Brain microvascular endothelial cell (primary cell): Measurements from ENCODE around the gene SYNE1.

Experiments
- DNase-seq: peaks from one replicate; pipeline ENCODE4 v3.0.0-alpha.2; 2020
- H3K27ac ChIP-seq: fragments of 250-450 bp; sonication (Bioruptor Pico); 2 replicates; pipeline ENCODE4 v1.5.1; 2020; ENCODE audit warnings: mild to moderate bottlenecking, moderate library complexity
- H3K27me3 ChIP-seq: fragments of 250-450 bp; sonication (Bioruptor Pico); replicated peaks from 2 replicates; pipeline ENCODE4 v1.5.1; 2020; ENCODE audit warnings: mild to moderate bottlenecking
- H3K36me3 ChIP-seq: fragments of 250-450 bp; sonication (Bioruptor Pico); replicated peaks from 2 replicates; pipeline ENCODE4 v1.5.1; 2020; ENCODE audit warnings: mild to moderate bottlenecking
- H3K4me3 ChIP-seq: 2 replicates; pipeline ENCODE4 v1.5.1; 2011; ENCODE audit warnings: low read depth, mild to moderate bottlenecking, control low read depth, low read length, moderate library complexity
- in situ Hi-C: cut with HindIII; loops from 2 replicates; pipeline ENCODE4 v1.10.0; 2017; ENCODE audit warnings: low sequenced_read_pairs, low pct_ligation_motif_present
- TF ChIP-seq, protein P1 (sequence below): IDR thresholded peaks from 2 replicates; pipeline ENCODE4 v1.5.1; 2011; ENCODE audit warnings: low read depth, mild to moderate bottlenecking, moderate library complexity, low read length, control low read depth, inconsistent platforms; ENCODE audit errors: missing control alignments

SYNE1 gene

DNA sequence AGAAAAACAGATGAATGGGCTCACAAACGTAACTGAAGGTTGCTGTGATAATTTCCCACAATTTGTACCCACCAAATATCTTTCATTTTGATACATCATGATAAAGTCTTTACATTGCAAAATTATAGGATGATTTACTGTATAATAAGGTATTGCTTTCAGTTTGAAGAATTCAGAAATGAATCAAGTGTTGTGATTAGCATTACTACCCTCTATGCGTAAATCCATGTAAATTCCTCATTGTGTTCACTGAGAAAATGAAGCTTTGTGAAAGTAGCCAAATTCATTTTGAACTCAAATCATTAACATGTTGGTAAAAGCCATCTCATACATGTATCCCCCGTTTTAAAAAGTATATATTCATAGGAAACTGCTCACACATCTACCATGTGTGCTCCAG, 450.3 kb downstream of the SYNE1 start:
- TF ChIP-seq, protein P1, sequence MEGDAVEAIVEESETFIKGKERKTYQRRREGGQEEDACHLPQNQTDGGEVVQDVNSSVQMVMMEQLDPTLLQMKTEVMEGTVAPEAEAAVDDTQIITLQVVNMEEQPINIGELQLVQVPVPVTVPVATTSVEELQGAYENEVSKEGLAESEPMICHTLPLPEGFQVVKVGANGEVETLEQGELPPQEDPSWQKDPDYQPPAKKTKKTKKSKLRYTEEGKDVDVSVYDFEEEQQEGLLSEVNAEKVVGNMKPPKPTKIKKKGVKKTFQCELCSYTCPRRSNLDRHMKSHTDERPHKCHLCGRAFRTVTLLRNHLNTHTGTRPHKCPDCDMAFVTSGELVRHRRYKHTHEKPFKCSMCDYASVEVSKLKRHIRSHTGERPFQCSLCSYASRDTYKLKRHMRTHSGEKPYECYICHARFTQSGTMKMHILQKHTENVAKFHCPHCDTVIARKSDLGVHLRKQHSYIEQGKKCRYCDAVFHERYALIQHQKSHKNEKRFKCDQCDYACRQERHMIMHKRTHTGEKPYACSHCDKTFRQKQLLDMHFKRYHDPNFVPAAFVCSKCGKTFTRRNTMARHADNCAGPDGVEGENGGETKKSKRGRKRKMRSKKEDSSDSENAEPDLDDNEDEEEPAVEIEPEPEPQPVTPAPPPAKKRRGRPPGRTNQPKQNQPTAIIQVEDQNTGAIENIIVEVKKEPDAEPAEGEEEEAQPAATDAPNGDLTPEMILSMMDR = no peak
- peaks cover 5% of the 10 kb centered on the region for H3K36me3 ChIP-seq
- no peak overlapping the region for H3K27ac ChIP-seq
- DNase-seq = no peak
- H3K4me3 ChIP-seq = no peak overlapping the region
- in situ Hi-C loops = no loop called here
- no peaks in the 10 kb centered on the region for H3K27me3 ChIP-seq

DNA sequence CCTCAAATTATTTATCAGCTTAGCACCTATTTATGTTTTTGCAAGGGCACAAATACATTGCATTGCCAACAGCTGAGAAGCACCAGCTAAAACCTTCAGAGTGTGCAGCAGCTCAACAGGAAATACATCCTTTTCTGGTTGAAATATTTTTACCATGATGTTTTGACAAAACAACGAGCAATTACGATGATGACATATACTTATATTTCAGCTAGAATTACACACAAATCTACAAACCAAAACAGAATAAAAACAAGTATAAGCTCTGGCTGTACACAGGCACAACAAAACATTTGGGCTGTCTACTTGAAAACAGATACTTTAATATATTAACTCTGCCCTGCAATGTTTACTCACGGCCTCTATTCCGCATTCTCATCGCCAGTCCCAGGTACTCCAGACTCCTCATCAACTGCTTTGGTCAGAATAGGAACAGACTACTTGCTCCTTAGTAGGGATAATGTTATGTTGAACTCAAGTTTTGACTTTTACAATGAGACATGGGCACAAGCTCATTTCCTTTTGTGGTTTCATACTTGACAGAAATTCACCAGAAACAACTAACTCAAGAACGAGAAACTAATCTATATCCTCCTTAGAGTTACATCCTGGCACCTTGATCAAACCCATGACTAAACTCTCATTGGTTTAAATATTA, 452.1 kb downstream of the SYNE1 start:
- Histone ChIP-seq H3K27ac (no peak overlapping the region), H3K27me3 (no peaks in the 10 kb centered on the region)
- in situ Hi-C loops = no loop called here

DNA sequence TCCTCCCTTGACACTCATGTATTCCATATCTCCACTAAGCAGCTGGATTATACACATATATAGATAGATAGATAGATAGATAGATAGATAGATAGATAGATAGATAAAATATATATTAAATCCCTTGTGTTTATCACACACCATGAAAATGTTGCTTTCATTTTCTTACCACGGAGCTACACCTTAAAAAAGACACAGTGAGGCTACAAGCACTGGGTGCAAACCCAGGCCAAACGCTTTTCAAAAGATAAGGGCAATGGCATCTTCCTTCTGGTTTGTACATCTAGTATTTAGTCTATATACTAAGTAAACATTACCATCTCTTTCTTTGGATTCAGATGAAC, 452.6 kb downstream of the SYNE1 start:
- DNase-seq = no peak
- peaks cover 5% of the 10 kb centered on the region for H3K36me3 ChIP-seq
- TF ChIP-seq, protein P1 = no peak
- no peaks in the 10 kb centered on the region for H3K27me3 ChIP-seq
- no peak overlapping the region for H3K27ac ChIP-seq
- H3K4me3 ChIP-seq = no peak overlapping the region
- in situ Hi-C loops = no loop called here

More for the DNA sequence above, 452.1 kb downstream of the SYNE1 start:
- Histone ChIP-seq H3K36me3 (peaks cover 5% of the 10 kb centered on the region), H3K4me3 (no peak overlapping the region)
- TF ChIP-seq, protein P1 = no peak
- DNase-seq = no peak

DNA sequence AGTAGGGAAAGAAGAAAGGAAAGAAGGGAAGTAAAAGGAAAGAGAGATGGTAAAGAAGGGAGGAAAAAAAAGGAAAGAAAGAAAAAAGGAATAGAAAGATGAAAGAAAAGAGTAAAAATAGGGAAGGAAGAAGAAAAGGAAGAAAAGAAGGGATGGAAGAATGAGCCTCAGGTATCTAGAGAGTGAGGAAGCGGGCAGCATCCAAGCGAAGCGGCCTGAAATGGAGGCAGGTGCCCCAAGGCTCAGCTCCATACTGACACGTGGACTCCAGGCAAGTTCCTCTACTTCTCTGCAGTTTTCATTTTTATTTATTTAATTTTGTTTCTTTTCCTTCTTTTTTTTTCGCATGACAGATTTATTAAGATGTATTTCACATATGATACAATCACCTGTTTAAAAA, 456.6 kb downstream of the SYNE1 start:
- TF ChIP-seq, protein P1 = no peak
- in situ Hi-C loops = no loop called here
- peaks cover 3% of the 10 kb centered on the region for H3K36me3 ChIP-seq
- H3K27me3 ChIP-seq = no peaks in the 10 kb centered on the region
- DNase-seq = no peak
- H3K4me3 ChIP-seq = no peak overlapping the region
- H3K27ac ChIP-seq = no peak overlapping the region

DNA sequence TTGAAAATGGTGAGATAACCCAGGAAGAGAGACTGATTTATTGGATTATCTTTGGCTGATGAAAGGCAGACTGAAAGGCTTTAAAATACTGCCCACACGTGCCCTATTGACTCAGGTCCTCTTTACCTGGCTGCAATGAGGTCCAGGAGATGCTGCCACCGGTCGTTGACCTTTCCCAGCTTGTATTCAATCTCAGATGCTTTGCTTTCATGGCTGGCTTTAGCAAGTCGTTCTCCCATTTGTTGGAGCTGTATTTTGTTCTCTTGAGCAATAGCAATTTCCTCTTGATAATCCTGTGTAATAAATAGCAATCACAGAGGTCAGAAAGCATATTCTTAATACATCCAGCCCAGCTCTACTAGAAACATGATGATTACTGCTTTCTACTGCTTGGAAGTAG, 460.9 kb downstream of the SYNE1 start:
- TF ChIP-seq, protein P1 = no peak
- peaks cover 7% of the 10 kb centered on the region for H3K36me3 ChIP-seq
- in situ Hi-C loops = no loop called here

DNA sequence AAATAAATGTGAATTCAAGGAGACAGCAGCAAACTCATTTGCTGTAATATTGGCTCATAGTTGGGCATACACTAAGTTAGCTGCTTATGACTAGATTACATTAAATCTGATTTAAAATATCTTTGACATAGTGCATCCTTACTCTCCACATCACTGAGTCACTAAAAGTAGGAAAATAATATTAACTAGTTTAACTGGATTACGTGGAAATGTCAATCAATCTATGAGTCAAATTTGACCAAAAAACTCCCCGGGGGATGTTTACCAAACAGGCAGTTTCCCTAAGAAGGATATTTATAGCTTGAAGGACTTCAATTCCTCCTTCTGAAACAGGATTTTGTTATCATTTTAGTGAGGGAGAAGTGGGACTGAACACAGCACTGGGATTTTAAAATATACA, 463.2 kb downstream of the SYNE1 start:
- in situ Hi-C loops = no loop called here

More for the DNA sequence above, 460.9 kb downstream of the SYNE1 start:
- no peaks in the 10 kb centered on the region for H3K27me3 ChIP-seq
- H3K4me3 ChIP-seq = no peak overlapping the region
- no peak for DNase-seq
- no peak overlapping the region for H3K27ac ChIP-seq

More for the DNA sequence above, 463.2 kb downstream of the SYNE1 start:
- TF ChIP-seq, protein P1 = no peak
- H3K27me3 ChIP-seq = no peaks in the 10 kb centered on the region
- no peak overlapping the region for H3K27ac ChIP-seq
- peaks cover 9% of the 10 kb centered on the region for H3K36me3 ChIP-seq
- DNase-seq = no peak
- H3K4me3 ChIP-seq = no peak overlapping the region
